GM12878 (cell line): ENCODE measurements around the gene CAMP. TPM values are rescaled to one million over a fixed set of nuclear protein-coding genes. Genes with fewer than 3 reads are reported as not detected.
A peak's percentile ranks its signal among the peaks of the same experiment; 100 is the strongest.

Experiments used
- ATAC-seq: fragments of 200-7000 bp; cut with Tn5 transposase; 3 replicates; pipeline ENCODE4 v1.9.1; 2020; ENCODE audit warnings: mild to moderate bottlenecking, moderate library complexity
- BruUV-seq: library from RNA; stranded (reverse); fragments of 400-500 nt; replicated peaks from 2 replicates; lab custom pipeline; 2021; lab: Mats Ljungman, UMichigan
- CTCF ChIA-PET: fragments of 300-600 bp; sonication (Branson Sonifier 250); formaldehyde crosslinking; extraction: SDS; loops from one replicate; lab custom pipeline; 2021; ENCODE audit warnings: inconsistent platforms; lab: Yijun Ruan, JAX
- POLR2A ChIA-PET: fragments of 350-600 bp; formaldehyde crosslinking; extraction: SDS; loops from one replicate; lab custom pipeline; 2021; ENCODE audit warnings: inconsistent platforms; lab: Charles Lee
- RAD21 ChIA-PET: fragments of 300-600 bp; sonication (Branson Sonifier 250); formaldehyde crosslinking; loops from one replicate; lab custom pipeline; 2023; ENCODE audit warnings: antibody characterized with exemption; ENCODE audit not compliant: unreplicated experiment; lab: Charles Lee
- SMC1A ChIA-PET: fragments of 300-600 bp; sonication (Branson Sonifier 250); formaldehyde crosslinking; loops from one replicate; lab custom pipeline; 2023; ENCODE audit not compliant: unreplicated experiment, uncharacterized antibody; lab: Charles Lee
- DNase-seq: peaks from one replicate; pipeline ENCODE4 v3.0.0-alpha.2; 2011; ENCODE audit warnings: low read depth, low spot score
- FAIRE-seq: peaks from 3 replicates; lab custom pipeline; 2011; peaks lifted over from hg19 to GRCh38; lab: Jason Lieb, UNC
- H2AFZ ChIP-seq: 2 replicates; pipeline ENCODE4 v1.6.0; 2011; ENCODE audit warnings: low read depth, low read length, control low read depth; ENCODE audit not compliant: control insufficient read depth
- H3K27ac ChIP-seq: 2 replicates; pipeline ENCODE4 v1.5.1; 2011; ENCODE audit warnings: control low read depth; ENCODE audit not compliant: control insufficient read depth, insufficient read depth
- H3K27me3 ChIP-seq, 2 experiments: replicated peaks in 1 of 2; 2 replicates each; pipeline versions ENCODE4 v1.6.0 to v1.6.1; 2011; ENCODE audit warnings: low read length in 1 of 2; ENCODE audit not compliant: control insufficient read depth in 2 of 2, insufficient read depth in 2 of 2
- H3K36me3 ChIP-seq, 2 experiments: 2 replicates each; pipeline ENCODE4 v1.5.1; 2011; ENCODE audit warnings: low read length in 1 of 2; ENCODE audit not compliant: control insufficient read depth in 2 of 2, insufficient read depth in 2 of 2
- H3K4me1 ChIP-seq: 2 replicates; pipeline ENCODE4 v1.6.1; 2011; ENCODE audit warnings: mild to moderate bottlenecking, low read length, moderate library complexity, mixed read lengths; ENCODE audit not compliant: control insufficient read depth, insufficient read depth
- H3K4me2 ChIP-seq: 2 replicates; pipeline ENCODE4 v1.6.0; 2011; ENCODE audit warnings: control low read depth; ENCODE audit not compliant: control insufficient read depth, insufficient read depth
- H3K4me3 ChIP-seq: fragments of 200-600 bp; sonication (generic); 2 replicates; pipeline ENCODE4 v1.5.1; 2016
- H3K79me2 ChIP-seq: 2 replicates; pipeline ENCODE4 v1.6.0; 2011; ENCODE audit warnings: low read length; ENCODE audit not compliant: control insufficient read depth, insufficient read depth
- H3K9ac ChIP-seq: 2 replicates; pipeline ENCODE4 v1.8.0; 2011; ENCODE audit warnings: low read length, control low read depth, mixed read lengths; ENCODE audit not compliant: control insufficient read depth, insufficient read depth
- H3K9me3 ChIP-seq: replicated peaks from 3 replicates; pipeline ENCODE4 v1.5.1; 2011; ENCODE audit warnings: mild to moderate bottlenecking, low read length; ENCODE audit not compliant: control insufficient read depth, insufficient read depth
- H4K20me1 ChIP-seq: 2 replicates; pipeline ENCODE4 v1.6.0; 2011; ENCODE audit not compliant: control insufficient read depth, insufficient read depth
- BHLHE40 ChIP-seq, 2 experiments: fragments of 450-650 bp in 1 of 2; IDR thresholded peaks; 2 replicates each; pipeline ENCODE4 v1.6.1; 2011 to 2017; ENCODE audit warnings: low read depth in 2 of 2, borderline replicate concordance in 1 of 2, improper control_type of control experiment in 1 of 2, low read length in 1 of 2, mild to moderate bottlenecking in 1 of 2
- EED ChIP-seq: sonication (generic); IDR thresholded peaks from 2 replicates; pipeline ENCODE4 v1.6.1; 2016; ENCODE audit warnings: antibody characterized with exemption, low read depth
- ETV6 ChIP-seq, 2 experiments: fragments of 450-650 bp in 1 of 2; IDR thresholded peaks in 1 of 2; conservative IDR thresholded peaks in 1 of 2; 2 replicates each; pipeline ENCODE4 v1.6.1; 2014; ENCODE audit warnings: antibody characterized with exemption in 1 of 2, borderline replicate concordance in 1 of 2, low read depth in 1 of 2, mild to moderate bottlenecking in 1 of 2, moderate library complexity in 1 of 2
- HDGF ChIP-seq: fragments of 450-650 bp; IDR thresholded peaks from 2 replicates; pipeline ENCODE4 v1.6.1; 2016; ENCODE audit warnings: antibody characterized with exemption
- MTA3 ChIP-seq: IDR thresholded peaks from 2 replicates; pipeline ENCODE4 v1.6.1; 2012; ENCODE audit warnings: low read length, inconsistent platforms, borderline replicate concordance
- RBBP5 ChIP-seq: fragments of 200-600 bp; sonication (generic); conservative IDR thresholded peaks from 2 replicates; pipeline ENCODE4 v1.6.1; 2016
- RELA ChIP-seq: fragments of 450-650 bp; IDR thresholded peaks from 2 replicates; pipeline ENCODE4 v1.8.0; 2014; ENCODE audit warnings: borderline replicate concordance; ENCODE audit not compliant: partially characterized antibody
- RFX5 ChIP-seq: IDR thresholded peaks from 2 replicates; pipeline ENCODE4 v1.6.1; 2011; ENCODE audit warnings: low read depth, low read length, improper control_type of control experiment
- SRF ChIP-seq, 2 experiments: IDR thresholded peaks; 2 replicates each; pipeline ENCODE4 v1.6.1; 2011; ENCODE audit warnings: low read depth in 2 of 2, low read length in 2 of 2, mild to moderate bottlenecking in 1 of 2, moderate library complexity in 1 of 2
- WGBS: methylation state at CpG from one replicate; pipeline ENCODE4 v1.1.6; 2016; ENCODE audit warnings: low lambda C conversion rate; ENCODE audit not compliant: insufficient replicate concordance, insufficient coverage; ENCODE audit errors: missing lambda C conversion rate; 5-methylcytosine and 5-hydroxymethylcytosine counted together
- in situ Hi-C: fragments of 300-500 bp; cut with MboI; formaldehyde crosslinking; loops from 9 replicates; pipeline ENCODE4 v1.14.3; 2018; ENCODE audit warnings: mixed read lengths
- intact Hi-C: fragments of 100-400 bp; cut with micrococcal nuclease; formaldehyde crosslinking; loops from one replicate; pipeline ENCODE4 v1.14.2; 2022; ENCODE audit not compliant: unreplicated experiment
- polyA plus RNA-seq, 11 experiments: library from polyadenylated mRNA; depleted of rRNA in 4 of 11; unstranded in 6 of 11; stranded (reverse) in 5 of 11; fragments of >200 nt; fragmentation: Nextera tagmentation in 4 of 11; fragmentation: Illumina TruSeq in 1 of 11; extraction: Ambion mirVana in 4 of 11; extraction: Trizol in 1 of 11; gene quantifications; 1 replicate in 1 of 11; 2 replicates in 10 of 11; pipeline versions ENCODE4 v1.2.1 to v1.2.3, GENCODE V29; 2011 to 2016; ENCODE audit warnings: inconsistent platforms in 2 of 11, missing spikeins in 2 of 11, low read depth in 1 of 11
- total RNA-seq, 4 experiments: library from RNA; depleted of rRNA in 3 of 4; stranded (reverse); fragments of >200 nt in 3 of 4; fragmentation: Illumina TruSeq in 1 of 4; extraction: Trizol in 1 of 4; gene quantifications; 2 replicates each; pipeline versions ENCODE4 v1.2.1 to v1.2.3, GENCODE V29; 2013 to 2021
- TF ChIP-seq, protein P1 (sequence below): fragments of 450-650 bp; IDR thresholded peaks from 2 replicates; pipeline ENCODE4 v1.6.1; 2017; ENCODE audit warnings: borderline replicate concordance
- TF ChIP-seq, protein P2 (sequence below): IDR thresholded peaks from 2 replicates; pipeline ENCODE4 v1.6.1; 2011; ENCODE audit warnings: borderline replicate concordance, low read depth, mild to moderate bottlenecking, moderate library complexity, mixed read lengths, low read length; ENCODE audit not compliant: insufficient read depth; ENCODE audit errors: extremely low read length
- TF ChIP-seq, protein P3 (sequence below): fragments of 450-650 bp; IDR thresholded peaks from 2 replicates; pipeline ENCODE4 v1.6.1; 2017; ENCODE audit warnings: mild to moderate bottlenecking, low read depth, inconsistent platforms; ENCODE audit not compliant: poor library complexity, severe bottlenecking
- TF ChIP-seq, protein P4 (sequence below): fragments of 450-650 bp; formaldehyde crosslinking; IDR thresholded peaks from 2 replicates; pipeline ENCODE4 v1.4.0; 2020; ENCODE audit warnings: mild to moderate bottlenecking, moderate library complexity
- TF ChIP-seq, protein P5 (sequence below): IDR thresholded peaks from 2 replicates; pipeline ENCODE4 v1.6.1; 2011; ENCODE audit warnings: low read depth, low read length, improper control_type of control experiment, borderline replicate concordance

The CAMP gene
- total and polyA plus RNA-seq, 10 of the 15 experiments (the other 5 are each of a cell fraction or from before 2014, with no cell fraction given): 0.76 to 34.3 (median 7.6) TPM

DNA sequence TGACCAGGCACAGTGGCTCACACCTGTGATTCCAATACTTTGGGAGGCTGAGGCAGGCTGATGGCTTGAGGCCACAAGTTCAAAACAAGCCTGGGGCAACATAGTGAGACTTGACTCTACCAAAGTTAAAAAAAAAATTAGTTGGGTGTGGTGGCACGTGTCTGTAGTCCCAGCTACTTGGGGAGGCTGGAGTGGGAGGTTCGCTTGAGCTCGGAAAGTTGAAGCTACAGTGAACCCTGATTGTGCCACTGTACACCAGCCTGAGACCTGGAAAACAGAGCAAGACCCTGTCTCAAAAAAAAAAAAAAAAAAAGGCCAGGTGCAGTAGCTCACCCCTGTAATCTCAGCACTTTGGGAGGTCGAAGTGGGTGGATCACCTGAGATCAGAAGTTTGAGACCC lies 38.2 kb upstream of the CAMP start:
- ChIA-PET RAD21 (interaction anchor here (1.5 kb wide), 1 partner anchor 251 kb away, joined by 4 read pairs; no protein-coding TSS in a partner anchor), CTCF (interaction anchor here (0.9 kb wide), 1 partner anchor 10 kb away, joined by 3 read pairs; no protein-coding TSS in a partner anchor), POLR2A (interaction anchor here (0.6 to 0.7 kb wide), 3 partner anchors 54 to 517 kb away, joined by 3 to 4 read pairs (median 4); no protein-coding TSS in a partner anchor), SMC1A (interaction anchor here (0.7 kb wide), 1 partner anchor 824 kb away, joined by 3 read pairs; no protein-coding TSS in a partner anchor)
- peak overlapping the region; percentile 69 for H3K4me2 ChIP-seq
- H3K4me3 ChIP-seq: no peak overlapping the region
- no TSS peak for BruUV-seq
- H3K9me3 ChIP-seq: no peaks in the 10 kb centered on the region
- DNase-seq (no peak), FAIRE-seq (no peak), ATAC-seq (no peak)
- H3K36me3 ChIP-seq: peaks cover 11 to 35% of the 10 kb centered on the region in 2 experiments
- peak overlapping the region; percentile 23; the same call in 1 of the 2 replicates for H3K27ac ChIP-seq
- no peak overlapping the region for H2AFZ ChIP-seq
- peaks cover 12% of the 10 kb centered on the region; the same call in 1 of the 2 replicates for H3K4me1 ChIP-seq
- H3K27me3 ChIP-seq: no peaks in the 10 kb centered on the region
- intact Hi-C loops (no loop called here), in situ Hi-C loops (no loop called here)
- no peaks in the 10 kb centered on the region for H4K20me1 ChIP-seq
- peaks cover 60% of the 10 kb centered on the region for H3K79me2 ChIP-seq
- H3K9ac ChIP-seq: no peak overlapping the region
- 66% methylated on average over 4 of the region's 4 CpGs for WGBS
- TF ChIP-seq, protein P1, sequence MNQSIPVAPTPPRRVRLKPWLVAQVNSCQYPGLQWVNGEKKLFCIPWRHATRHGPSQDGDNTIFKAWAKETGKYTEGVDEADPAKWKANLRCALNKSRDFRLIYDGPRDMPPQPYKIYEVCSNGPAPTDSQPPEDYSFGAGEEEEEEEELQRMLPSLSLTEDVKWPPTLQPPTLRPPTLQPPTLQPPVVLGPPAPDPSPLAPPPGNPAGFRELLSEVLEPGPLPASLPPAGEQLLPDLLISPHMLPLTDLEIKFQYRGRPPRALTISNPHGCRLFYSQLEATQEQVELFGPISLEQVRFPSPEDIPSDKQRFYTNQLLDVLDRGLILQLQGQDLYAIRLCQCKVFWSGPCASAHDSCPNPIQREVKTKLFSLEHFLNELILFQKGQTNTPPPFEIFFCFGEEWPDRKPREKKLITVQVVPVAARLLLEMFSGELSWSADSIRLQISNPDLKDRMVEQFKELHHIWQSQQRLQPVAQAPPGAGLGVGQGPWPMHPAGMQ: no peak
- TF ChIP-seq SRF (IDR thresholded peaks at IDR 0.05; ENCODE audit: low read depth in 2 of 2, low read length in 2 of 2) (no peak), EED (no peak), RELA (no peak), HDGF (no peak), RBBP5 (no peak), MTA3 (no peak), ETV6 (conservative IDR thresholded peaks at IDR 0.05 in 1 of 2, IDR thresholded peaks at IDR 0.05 in 1 of 2; ENCODE audit: borderline replicate concordance in 1 of 2, low read depth in 1 of 2) (no peak), BHLHE40 (IDR thresholded peaks at IDR 0.05; ENCODE audit: borderline replicate concordance in 1 of 2, low read depth in 2 of 2, low read length in 1 of 2) (no peak), RFX5 (no peak)
- TF ChIP-seq, protein P2, sequence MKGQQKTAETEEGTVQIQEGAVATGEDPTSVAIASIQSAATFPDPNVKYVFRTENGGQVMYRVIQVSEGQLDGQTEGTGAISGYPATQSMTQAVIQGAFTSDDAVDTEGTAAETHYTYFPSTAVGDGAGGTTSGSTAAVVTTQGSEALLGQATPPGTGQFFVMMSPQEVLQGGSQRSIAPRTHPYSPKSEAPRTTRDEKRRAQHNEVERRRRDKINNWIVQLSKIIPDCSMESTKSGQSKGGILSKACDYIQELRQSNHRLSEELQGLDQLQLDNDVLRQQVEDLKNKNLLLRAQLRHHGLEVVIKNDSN: no peak
- TF ChIP-seq, protein P3, sequence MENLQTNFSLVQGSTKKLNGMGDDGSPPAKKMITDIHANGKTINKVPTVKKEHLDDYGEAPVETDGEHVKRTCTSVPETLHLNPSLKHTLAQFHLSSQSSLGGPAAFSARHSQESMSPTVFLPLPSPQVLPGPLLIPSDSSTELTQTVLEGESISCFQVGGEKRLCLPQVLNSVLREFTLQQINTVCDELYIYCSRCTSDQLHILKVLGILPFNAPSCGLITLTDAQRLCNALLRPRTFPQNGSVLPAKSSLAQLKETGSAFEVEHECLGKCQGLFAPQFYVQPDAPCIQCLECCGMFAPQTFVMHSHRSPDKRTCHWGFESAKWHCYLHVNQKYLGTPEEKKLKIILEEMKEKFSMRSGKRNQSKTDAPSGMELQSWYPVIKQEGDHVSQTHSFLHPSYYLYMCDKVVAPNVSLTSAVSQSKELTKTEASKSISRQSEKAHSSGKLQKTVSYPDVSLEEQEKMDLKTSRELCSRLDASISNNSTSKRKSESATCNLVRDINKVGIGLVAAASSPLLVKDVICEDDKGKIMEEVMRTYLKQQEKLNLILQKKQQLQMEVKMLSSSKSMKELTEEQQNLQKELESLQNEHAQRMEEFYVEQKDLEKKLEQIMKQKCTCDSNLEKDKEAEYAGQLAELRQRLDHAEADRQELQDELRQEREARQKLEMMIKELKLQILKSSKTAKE: no peak
- TF ChIP-seq, protein P4, sequence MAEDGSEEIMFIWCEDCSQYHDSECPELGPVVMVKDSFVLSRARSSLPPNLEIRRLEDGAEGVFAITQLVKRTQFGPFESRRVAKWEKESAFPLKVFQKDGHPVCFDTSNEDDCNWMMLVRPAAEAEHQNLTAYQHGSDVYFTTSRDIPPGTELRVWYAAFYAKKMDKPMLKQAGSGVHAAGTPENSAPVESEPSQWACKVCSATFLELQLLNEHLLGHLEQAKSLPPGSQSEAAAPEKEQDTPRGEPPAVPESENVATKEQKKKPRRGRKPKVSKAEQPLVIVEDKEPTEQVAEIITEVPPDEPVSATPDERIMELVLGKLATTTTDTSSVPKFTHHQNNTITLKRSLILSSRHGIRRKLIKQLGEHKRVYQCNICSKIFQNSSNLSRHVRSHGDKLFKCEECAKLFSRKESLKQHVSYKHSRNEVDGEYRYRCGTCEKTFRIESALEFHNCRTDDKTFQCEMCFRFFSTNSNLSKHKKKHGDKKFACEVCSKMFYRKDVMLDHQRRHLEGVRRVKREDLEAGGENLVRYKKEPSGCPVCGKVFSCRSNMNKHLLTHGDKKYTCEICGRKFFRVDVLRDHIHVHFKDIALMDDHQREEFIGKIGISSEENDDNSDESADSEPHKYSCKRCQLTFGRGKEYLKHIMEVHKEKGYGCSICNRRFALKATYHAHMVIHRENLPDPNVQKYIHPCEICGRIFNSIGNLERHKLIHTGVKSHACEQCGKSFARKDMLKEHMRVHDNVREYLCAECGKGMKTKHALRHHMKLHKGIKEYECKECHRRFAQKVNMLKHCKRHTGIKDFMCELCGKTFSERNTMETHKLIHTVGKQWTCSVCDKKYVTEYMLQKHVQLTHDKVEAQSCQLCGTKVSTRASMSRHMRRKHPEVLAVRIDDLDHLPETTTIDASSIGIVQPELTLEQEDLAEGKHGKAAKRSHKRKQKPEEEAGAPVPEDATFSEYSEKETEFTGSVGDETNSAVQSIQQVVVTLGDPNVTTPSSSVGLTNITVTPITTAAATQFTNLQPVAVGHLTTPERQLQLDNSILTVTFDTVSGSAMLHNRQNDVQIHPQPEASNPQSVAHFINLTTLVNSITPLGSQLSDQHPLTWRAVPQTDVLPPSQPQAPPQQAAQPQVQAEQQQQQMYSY: no peak
- TF ChIP-seq, protein P5, sequence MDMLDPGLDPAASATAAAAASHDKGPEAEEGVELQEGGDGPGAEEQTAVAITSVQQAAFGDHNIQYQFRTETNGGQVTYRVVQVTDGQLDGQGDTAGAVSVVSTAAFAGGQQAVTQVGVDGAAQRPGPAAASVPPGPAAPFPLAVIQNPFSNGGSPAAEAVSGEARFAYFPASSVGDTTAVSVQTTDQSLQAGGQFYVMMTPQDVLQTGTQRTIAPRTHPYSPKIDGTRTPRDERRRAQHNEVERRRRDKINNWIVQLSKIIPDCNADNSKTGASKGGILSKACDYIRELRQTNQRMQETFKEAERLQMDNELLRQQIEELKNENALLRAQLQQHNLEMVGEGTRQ: no peak
